CD4-positive, alpha-beta T cell treated with Interleukin-2 at 100 ng/mL for 4 hours (primary cell): ENCODE results near the gene FUBP1.
"Not testable (repeated sequence)": the region's sequence is repeated elsewhere in the genome, so short reads cannot be mapped to it uniquely, and the experiment has no call there.

ENCODE experiments used
- DNase-seq: peaks from one replicate; pipeline ENCODE4 v3.0.0-alpha.2; 2020; ENCODE audit warnings: low spot score

The FUBP1 gene, protein sequence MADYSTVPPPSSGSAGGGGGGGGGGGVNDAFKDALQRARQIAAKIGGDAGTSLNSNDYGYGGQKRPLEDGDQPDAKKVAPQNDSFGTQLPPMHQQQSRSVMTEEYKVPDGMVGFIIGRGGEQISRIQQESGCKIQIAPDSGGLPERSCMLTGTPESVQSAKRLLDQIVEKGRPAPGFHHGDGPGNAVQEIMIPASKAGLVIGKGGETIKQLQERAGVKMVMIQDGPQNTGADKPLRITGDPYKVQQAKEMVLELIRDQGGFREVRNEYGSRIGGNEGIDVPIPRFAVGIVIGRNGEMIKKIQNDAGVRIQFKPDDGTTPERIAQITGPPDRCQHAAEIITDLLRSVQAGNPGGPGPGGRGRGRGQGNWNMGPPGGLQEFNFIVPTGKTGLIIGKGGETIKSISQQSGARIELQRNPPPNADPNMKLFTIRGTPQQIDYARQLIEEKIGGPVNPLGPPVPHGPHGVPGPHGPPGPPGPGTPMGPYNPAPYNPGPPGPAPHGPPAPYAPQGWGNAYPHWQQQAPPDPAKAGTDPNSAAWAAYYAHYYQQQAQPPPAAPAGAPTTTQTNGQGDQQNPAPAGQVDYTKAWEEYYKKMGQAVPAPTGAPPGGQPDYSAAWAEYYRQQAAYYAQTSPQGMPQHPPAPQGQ

DNA sequence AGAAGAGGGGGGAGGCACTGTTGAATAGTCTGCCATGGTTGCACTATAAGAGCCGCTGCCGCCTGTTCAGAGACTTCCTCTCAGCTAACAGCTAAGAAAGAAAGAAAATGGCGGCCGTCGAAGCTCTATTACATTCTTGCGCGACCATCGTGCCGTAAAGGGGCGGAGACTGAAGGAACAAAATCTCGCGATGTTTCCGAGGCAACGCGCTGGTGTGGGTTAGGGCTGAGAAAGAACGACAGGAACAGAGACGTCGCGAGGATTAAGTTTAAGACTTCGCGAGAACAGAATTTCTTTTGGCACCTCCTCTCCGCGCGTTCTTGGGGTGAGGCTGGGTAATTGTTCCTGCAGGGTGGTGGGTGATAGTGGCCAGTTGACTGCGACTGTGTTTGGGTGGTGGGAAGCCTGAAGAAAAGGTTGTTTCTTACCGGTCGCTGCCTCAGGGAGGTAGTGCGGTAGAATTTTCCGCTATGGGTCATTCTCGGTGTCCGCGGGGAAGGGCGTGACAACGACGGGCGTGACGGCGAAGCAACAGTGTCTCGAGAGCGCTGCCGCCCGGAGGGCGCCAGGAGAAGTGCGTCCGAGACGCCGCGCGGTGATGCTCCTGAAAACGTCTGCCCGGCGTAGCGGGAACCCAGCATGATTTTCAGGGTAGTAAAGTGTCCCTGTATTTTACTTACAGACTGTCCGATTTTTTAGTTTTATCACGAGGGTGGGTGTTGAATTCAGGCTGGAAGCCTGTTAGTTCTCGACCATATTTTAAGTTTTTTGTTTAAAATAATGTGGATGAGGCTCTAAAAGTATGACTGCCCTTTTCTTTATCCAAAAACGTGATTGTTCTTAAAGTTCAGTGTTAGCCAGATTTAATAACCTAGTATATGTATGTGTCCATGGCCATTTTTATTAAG lies at the start of gene FUBP1:
Gene FUBP1 (minus strand): TSS at position 104 of the 908 bp plus-strand sequence. CDS start 68 bp downstream, at position 36.
- peak; percentile 99 for DNase-seq

- not testable (repeated sequence) for DNase-seq
Measured at GRCh38 chr1:78021134-78021533, 42.3 kb upstream of the FUBP1 start.

DNA sequence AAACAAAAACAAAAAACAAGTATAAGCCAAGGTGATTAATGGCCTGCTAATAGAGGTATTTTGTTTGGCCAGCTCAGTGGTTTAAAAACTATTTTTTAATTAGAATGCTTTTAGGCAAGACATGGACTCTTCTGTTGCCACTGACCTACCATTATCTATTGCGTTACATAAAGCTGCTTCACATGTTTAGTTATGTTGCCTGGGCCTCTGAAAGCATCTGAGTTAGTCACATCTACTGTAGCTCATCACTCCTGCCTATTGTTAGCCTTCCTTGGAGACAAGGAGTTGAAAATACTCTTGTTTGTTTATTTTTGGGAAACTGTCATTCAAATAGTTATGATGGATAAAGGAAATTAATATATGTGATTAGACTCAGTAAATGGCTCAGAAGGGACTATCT lies 40.2 kb upstream of the FUBP1 start:
- no peak for DNase-seq

DNA sequence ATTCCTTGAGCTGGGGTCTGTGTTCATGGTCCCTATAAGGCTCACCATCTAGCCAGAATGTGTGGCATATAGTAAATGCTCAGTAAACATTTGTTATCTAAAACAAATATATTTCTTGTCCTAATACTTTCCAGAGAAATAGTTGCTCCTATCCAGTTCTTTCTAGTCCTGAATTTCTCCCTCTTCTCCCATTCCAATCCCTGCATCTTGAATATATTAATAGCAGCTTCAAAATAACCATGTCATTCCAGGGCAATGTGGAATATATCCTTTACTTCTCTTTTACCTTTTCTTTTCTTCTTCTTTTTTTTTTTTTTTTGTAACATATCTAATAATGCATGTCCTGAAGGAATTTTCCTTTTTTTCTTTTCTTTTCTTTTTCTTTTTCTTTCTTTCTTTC lies 36.3 kb upstream of the FUBP1 start:
- no peak for DNase-seq

GRCh38 chr1:78011050-78011449 lies 32.2 kb upstream of the FUBP1 start:
- DNase-seq = no peak

GRCh38 chr1:78009836-78010235 lies 31.0 kb upstream of the FUBP1 start:
- no peak for DNase-seq

GRCh38 chr1:78009276-78009675 lies 30.4 kb upstream of the FUBP1 start:
- DNase-seq = no peak

DNA sequence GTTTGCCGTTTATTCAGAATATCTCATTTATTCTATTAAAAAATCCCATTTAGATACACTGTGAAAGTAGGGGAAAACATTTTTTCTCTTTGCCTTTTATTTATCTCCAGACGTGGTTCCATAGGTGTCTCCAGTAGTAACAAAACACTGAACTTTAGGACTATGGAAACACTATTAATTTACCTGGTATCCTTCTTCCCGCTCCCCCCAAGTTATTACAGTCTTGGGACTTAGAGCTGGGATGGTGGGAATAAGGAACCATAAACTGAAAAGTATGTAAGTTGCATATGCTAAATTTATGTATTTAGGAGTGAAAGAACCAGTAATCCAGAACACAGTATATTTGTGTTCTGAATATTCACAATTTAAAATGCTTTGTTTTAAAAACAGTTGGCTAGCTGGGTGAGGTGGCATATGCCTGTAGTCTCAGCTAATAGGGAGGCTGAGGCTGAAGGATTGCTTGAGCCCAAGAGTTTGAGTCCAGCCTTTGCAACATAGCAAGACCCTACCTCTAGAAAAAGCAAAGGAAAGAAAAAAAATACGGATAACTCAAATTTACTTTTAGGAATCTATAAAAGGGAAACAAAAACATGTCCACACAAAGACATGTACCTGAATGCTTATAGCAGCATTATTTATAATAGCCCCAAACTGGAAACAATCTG lies 28.9 kb upstream of the FUBP1 start:
- DNase-seq = no peak

DNA sequence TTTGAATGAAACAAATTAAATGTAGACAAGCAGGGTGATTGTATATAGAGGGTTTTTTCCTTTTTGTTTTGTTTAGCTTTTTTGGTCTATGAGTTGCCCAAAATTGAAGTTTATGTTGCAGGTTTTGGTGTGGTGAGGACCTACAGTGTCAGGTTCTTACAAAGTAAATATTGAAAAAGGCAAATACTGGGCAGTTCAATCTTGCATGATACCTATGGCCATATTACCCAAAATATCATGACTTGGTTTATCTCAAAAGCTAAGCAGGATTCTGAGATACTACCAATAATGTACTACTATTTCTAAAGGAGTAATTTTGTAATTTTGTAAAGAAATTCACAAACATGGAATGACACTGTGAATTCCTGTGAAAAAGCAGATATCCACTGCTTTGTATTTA lies 27.6 kb upstream of the FUBP1 start:
- no peak for DNase-seq

DNA sequence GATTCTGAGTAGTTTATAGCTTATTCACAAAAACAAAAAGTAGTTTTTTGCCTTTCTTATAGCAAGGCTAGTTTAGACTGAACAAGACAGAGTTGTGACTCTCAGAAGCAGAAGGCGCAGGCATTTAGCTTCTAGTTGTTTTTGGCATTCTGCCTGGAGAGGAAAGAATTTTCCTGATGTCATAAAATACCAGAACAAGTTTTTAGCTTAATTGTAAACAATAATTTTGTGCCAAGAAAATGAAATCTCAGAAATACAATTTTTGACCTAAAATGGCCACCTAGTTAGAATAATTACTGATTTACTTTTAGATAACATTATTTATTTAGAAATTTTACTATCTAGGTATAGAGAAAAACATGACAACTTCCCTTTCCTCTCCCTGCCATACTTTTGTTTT lies 26.9 kb upstream of the FUBP1 start:
- DNase-seq = peak; percentile 22

GRCh38 chr1:78005448-78005722 lies 26.5 kb upstream of the FUBP1 start:
- DNase-seq = no peak

GRCh38 chr1:78004719-78005447 lies 26.0 kb upstream of the FUBP1 start, which contains the start of gene DNAJB4:
Gene DNAJB4, plus strand, starts transcription at chr1:78004939. Its CDS starts 172 bp downstream, at chr1:78005111.
- DNase-seq = peak; percentile 89

GRCh38 chr1:78003882-78004718 lies 25.2 kb upstream of the FUBP1 start:
- peak; percentile 35 for DNase-seq

DNA sequence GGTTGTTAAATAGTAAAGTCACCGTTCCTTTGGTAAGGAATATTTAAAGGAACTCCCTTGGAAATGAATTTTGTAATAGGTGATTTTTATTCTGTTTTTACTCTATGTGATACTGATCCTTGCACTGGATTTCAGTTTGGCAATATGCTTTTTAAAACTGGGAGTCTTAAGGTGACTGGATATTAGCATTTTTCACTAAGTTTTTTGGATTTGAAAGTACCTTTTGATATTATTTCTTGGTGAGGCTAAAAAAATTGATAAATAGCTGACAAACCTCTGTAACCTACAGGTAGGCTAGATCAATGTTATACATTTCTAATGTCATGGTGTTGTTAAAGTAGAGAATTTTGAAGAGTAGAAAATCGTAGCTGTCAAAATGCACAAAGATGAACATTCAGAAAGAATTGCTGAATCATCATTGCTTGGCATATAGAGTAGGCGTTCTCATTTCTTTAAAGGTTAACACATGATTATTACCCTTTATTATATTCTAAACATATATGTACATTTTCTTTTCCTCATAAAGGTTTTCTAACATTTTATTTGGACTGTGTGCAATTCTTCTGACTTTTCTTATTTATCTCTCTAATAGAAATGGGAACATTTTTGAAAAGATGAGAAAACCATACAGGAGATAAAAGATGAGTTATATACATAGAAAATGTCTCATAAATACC lies 24.3 kb upstream of the FUBP1 start:
- no peak for DNase-seq

DNA sequence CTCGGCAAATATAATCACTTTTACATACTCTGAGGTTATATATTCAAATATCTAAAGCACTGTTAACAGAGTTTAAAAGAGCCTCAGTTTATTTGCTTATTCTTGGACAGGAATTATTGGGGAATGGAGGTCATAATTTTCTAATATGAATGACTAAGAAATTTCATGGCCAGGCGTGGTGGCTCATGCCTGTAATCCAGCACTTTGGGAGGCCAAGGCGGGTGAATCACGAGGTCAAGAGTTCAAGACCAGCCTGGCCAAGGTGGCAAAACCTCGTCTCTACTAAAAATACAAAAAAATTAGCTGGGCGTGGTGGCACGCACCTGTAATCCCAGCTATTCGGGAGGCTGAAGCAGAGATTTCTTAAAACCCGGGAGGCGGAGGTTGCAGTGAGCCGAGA lies 21.7 kb upstream of the FUBP1 start:
- not testable (repeated sequence) for DNase-seq

DNA sequence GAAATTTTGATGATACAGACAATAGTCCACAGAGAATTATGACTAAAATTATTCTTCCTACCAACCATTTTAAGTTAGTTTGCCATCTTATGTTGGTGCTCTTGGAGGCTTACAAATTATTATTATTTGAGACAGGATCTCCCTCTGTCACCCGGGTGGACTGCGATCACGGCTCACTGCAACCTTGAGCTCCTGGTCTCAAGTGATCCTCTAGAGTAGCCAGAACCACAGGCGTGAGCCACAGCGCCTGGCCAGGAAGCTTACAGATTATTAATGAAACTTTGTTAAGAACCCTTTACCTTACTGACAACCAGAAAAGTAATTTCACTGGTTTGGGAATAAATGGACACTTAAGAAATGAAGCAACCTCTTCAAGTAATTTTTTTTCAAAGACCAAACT lies 17.9 kb upstream of the FUBP1 start:
- no peak for DNase-seq

GRCh38 chr1:77994117-77994705 lies 15.3 kb upstream of the FUBP1 start:
- no peak for DNase-seq

DNA sequence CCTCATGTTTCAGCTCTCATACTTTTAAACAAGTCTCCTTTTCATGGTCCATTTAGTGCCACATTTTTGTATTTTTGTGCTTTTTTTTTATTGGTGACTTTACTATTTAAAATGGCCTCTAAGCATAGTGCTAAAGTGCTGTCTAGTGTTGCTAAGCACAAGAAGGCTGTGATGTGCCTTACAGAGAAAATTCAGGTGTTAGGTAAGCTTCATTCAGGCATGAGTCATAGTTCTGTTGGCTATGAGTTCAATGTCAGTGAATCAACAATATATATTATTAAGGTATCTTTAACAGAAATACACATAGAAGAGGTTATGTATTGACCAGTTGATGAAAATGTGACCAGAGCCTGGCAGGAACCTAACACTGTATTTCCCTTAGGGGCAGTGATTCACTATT lies 12.8 kb upstream of the FUBP1 start:
- DNase-seq = no peak

DNA sequence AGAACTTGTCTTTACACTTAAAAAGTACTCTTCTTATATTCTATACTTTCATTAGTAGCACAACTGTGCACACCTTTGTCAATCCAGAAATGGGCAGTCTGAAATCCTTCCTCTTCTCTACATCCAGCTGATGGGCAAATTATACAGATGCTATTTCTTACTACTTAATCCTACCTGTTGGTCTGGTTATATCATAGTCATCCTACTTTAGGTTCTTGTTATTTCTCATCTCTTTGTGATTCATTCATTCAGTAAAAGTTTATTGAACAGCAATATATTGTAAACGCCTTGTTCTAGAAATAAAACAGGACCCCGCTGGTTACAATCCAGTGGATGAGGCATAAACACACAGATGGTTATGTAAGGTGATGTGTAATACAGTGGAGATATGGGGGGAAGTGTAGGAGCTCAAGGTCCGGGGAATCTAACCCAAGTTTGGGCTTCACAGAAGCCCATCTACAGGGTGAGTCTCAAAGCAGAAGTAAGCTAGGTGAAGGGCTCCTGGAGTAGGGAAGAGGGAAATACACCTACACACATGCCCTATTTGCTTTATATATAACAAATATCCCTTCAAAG lies 11.8 kb upstream of the FUBP1 start:
- DNase-seq = no peak
